Esophagus muscularis mucosa (tissue), 4 donors: ENCODE results near the gene SLC35B3.

Source experiments
- EP300 ChIP-seq: sonication (generic); formaldehyde crosslinking; IDR thresholded peaks from one replicate; pipeline ENCODE4 v1.6.1; 2017; ENCODE audit warnings: antibody characterized with exemption
- POLR2A ChIP-seq: fragments of 450-650 bp; IDR thresholded peaks from one replicate; pipeline ENCODE4 v1.6.1; 2017; ENCODE audit warnings: antibody characterized with exemption, moderate library complexity, mild to moderate bottlenecking, low read depth
- POLR2AphosphoS5 ChIP-seq, 2 donors: sonication (generic); formaldehyde crosslinking; IDR thresholded peaks; one replicate each; pipeline ENCODE4 v1.6.1; 2017; ENCODE audit warnings: antibody characterized with exemption in 2 of 2
- TF ChIP-seq, protein P1 (sequence below), 3 experiments: fragments of 200-600 bp in 2 of 3; fragments of 450-650 bp in 1 of 3; sonication (generic) in 2 of 3; IDR thresholded peaks; one replicate each; pipeline ENCODE4 v1.5.1; 2017 to 2019; ENCODE audit warnings: antibody characterized with exemption in 3 of 3, mild to moderate bottlenecking in 2 of 3, moderate library complexity in 1 of 3

DNA sequence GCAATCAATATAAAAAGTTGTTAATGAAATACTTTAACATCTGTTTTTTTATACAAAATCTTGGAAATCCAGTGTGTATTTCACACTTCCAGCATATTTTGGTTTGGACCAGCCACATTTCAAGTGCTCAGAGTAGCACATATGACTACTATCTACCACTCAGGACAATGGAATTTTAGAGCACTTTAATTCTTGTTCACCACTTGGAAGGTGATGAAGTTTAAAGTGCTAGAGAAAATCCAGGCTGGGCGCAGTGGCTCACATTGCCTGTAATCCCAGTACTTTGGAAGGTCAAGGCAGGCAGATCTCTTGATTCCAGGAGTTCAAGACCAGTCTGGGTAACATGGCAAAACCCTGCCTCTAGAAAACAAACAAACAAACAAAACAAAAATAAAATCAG, 6.1 kb upstream of the SLC35B3 start:
- TF ChIP-seq, protein P1, sequence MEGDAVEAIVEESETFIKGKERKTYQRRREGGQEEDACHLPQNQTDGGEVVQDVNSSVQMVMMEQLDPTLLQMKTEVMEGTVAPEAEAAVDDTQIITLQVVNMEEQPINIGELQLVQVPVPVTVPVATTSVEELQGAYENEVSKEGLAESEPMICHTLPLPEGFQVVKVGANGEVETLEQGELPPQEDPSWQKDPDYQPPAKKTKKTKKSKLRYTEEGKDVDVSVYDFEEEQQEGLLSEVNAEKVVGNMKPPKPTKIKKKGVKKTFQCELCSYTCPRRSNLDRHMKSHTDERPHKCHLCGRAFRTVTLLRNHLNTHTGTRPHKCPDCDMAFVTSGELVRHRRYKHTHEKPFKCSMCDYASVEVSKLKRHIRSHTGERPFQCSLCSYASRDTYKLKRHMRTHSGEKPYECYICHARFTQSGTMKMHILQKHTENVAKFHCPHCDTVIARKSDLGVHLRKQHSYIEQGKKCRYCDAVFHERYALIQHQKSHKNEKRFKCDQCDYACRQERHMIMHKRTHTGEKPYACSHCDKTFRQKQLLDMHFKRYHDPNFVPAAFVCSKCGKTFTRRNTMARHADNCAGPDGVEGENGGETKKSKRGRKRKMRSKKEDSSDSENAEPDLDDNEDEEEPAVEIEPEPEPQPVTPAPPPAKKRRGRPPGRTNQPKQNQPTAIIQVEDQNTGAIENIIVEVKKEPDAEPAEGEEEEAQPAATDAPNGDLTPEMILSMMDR (IDR thresholded peaks at IDR 0.05): no peak
- no peak for TF ChIP-seq POLR2AphosphoS5 (IDR thresholded peaks at IDR 0.05)
- TF ChIP-seq EP300: no peak
- TF ChIP-seq POLR2A: no peak
